ENCODE results near the gene IL11RA. TPM values are rescaled to one million over a fixed set of nuclear protein-coding genes. Genes with fewer than 3 reads are reported as not detected.
A peak's percentile ranks its signal among the peaks of the same experiment; 100 is the strongest.

IL11RA gene
- total and polyA plus RNA-seq, 9 of the 15 experiments (the other 6 are each of a cell fraction or from before 2014, with no cell fraction given), result 0.11 to 5.8 (median 2.8) TPM

DNA sequence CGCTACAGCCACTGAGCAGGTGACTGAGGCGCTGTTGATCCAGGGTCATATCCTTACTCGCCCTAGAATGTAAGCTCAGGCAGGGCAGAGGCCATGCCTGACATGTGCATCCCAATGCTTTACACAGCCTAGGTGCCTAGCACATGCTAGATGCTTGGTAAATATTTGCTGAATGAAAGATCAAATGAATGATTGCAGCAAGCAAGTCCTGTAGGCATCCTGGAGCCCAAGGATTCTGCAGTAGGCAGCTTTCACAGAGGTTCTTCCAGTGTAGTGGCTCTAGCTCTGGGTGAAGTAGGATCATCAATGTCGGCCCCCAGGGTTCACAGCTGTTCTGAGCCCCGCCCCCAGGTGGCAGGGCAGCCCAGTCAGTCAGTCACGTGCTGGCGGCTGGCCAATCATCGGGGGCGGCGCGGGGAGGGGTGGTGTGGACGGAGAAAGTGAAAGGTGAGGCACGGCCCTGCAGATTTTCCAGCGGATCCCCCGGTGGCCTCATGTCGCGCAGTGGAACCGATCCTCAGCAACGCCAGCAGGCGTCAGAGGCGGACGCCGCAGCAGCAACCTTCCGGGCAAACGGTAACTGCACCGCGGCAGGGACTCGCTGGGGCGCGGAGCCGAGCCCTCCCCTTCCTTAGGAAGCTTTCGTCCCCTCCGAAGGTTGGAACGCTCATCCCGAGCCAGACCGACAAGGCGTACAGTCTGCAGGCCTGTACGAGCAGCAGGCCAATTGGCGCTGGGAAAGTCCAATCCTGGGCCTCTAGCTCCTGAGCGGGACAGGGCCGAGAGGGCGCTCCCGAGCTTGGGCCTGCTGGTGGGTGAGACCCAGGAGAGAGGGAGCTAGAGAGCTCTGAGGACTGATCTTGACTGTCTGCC is 5.5 kb upstream of the IL11RA start, which contains the start of gene GALT (continued):
- TF ChIP-seq ATF2 (CRISPR knock-in tag; IDR thresholded peaks at IDR 0.05) (no peak), PTRF (tag; IDR thresholded peaks at IDR 0.05) (no peak), C11orf30 (IDR thresholded peaks at IDR 0.05; ENCODE audit: low read depth) (no peak), CHD2 (IDR thresholded peaks at IDR 0.05; ENCODE audit: low read depth, low read length) (peak; percentile 55; the same call in 1 of the 2 replicates), HDAC8 (tag; IDR thresholded peaks at IDR 0.05) (no peak), ZSCAN32 (CRISPR knock-in tag; IDR thresholded peaks at IDR 0.05) (no peak), ARID2 (IDR thresholded peaks at IDR 0.05) (no peak), ZZZ3 (IDR thresholded peaks at IDR 0.05) (no peak), LARP7 (IDR thresholded peaks at IDR 0.05) (no peak), RFX7 (CRISPR knock-in tag; IDR thresholded peaks at IDR 0.05) (no peak), MTA2 (IDR thresholded peaks at IDR 0.05; ENCODE audit: low read depth) (no peak), ARHGAP35 (IDR thresholded peaks at IDR 0.05; ENCODE audit: partially characterized antibody) (no peak), COPS2 (conservative IDR thresholded peaks at IDR 0.05) (no peak), IRF2 (CRISPR knock-in tag; IDR thresholded peaks at IDR 0.05) (no peak), ZNF212 (CRISPR knock-in tag; IDR thresholded peaks at IDR 0.05) (no peak), NUFIP1 (IDR thresholded peaks at IDR 0.05; ENCODE audit: partially characterized antibody) (no peak), KDM2B (CRISPR knock-in tag; IDR thresholded peaks at IDR 0.05) (no peak), ZNF175 (CRISPR knock-in tag; IDR thresholded peaks at IDR 0.05; ENCODE audit: low read depth) (no peak), NKRF (IDR thresholded peaks at IDR 0.05; ENCODE audit: borderline replicate concordance) (no peak), RAD51 (IDR thresholded peaks at IDR 0.05; ENCODE audit: borderline replicate concordance, low read depth) (peak; percentile 96), ZC3H4 (CRISPR knock-in tag; IDR thresholded peaks at IDR 0.05; ENCODE audit: borderline replicate concordance) (no peak), MAFK (IDR thresholded peaks at IDR 0.05; ENCODE audit: low read length) (no peak)
- TF ChIP-seq, protein P1, sequence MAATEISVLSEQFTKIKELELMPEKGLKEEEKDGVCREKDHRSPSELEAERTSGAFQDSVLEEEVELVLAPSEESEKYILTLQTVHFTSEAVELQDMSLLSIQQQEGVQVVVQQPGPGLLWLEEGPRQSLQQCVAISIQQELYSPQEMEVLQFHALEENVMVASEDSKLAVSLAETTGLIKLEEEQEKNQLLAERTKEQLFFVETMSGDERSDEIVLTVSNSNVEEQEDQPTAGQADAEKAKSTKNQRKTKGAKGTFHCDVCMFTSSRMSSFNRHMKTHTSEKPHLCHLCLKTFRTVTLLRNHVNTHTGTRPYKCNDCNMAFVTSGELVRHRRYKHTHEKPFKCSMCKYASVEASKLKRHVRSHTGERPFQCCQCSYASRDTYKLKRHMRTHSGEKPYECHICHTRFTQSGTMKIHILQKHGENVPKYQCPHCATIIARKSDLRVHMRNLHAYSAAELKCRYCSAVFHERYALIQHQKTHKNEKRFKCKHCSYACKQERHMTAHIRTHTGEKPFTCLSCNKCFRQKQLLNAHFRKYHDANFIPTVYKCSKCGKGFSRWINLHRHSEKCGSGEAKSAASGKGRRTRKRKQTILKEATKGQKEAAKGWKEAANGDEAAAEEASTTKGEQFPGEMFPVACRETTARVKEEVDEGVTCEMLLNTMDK (IDR thresholded peaks at IDR 0.05; ENCODE audit: borderline replicate concordance, insufficient read depth, low read depth, low read length, poor library complexity, severe bottlenecking), result peak; percentile 30
- TF ChIP-seq, protein P2, sequence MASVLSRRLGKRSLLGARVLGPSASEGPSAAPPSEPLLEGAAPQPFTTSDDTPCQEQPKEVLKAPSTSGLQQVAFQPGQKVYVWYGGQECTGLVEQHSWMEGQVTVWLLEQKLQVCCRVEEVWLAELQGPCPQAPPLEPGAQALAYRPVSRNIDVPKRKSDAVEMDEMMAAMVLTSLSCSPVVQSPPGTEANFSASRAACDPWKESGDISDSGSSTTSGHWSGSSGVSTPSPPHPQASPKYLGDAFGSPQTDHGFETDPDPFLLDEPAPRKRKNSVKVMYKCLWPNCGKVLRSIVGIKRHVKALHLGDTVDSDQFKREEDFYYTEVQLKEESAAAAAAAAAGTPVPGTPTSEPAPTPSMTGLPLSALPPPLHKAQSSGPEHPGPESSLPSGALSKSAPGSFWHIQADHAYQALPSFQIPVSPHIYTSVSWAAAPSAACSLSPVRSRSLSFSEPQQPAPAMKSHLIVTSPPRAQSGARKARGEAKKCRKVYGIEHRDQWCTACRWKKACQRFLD (CRISPR knock-in tag; IDR thresholded peaks at IDR 0.05), result no peak
